Measurements from ENCODE around the gene ADAMTSL4. TPM values are rescaled to one million over a fixed set of nuclear protein-coding genes. Genes with fewer than 3 reads are reported as not detected.

Gene ADAMTSL4
- total and polyA plus RNA-seq, 4 donors, result 5.6 to 12.2 (median 11.5) TPM

- Histone ChIP-seq H3K27me3 (ENCODE audit: control insufficient read depth in 4 of 4, insufficient read depth in 4 of 4, low read length in 3 of 4) (no peaks in the 10 kb centered on the region), H3K9me3 (ENCODE audit: control insufficient read depth in 4 of 4, low read length in 3 of 4) (no peaks in the 10 kb centered on the region), H3K27ac (ENCODE audit: low read depth in 1 of 2, low read length in 2 of 2) (peak overlapping the region; percentile 93 to 100), H3K9ac (ENCODE audit: low read depth in 1 of 2, low read length in 2 of 2) (peak overlapping the region; percentile 82 to 92), H3K4me1 (ENCODE audit: control insufficient read depth in 4 of 4, insufficient read depth in 4 of 4, low read length in 3 of 4) (peaks cover 16 to 64% (median 49%) of the 10 kb centered on the region in 4 donors), H3K4me3 (ENCODE audit: low read depth in 1 of 3, low read length in 3 of 3) (peak overlapping the region; percentile 36 to 81 (median 67)), H3K36me3 (ENCODE audit: control insufficient read depth in 4 of 4, insufficient read depth in 3 of 4, low read depth in 1 of 4, low read length in 3 of 4) (no peaks in the 10 kb centered on the region)
- DNase-seq (ENCODE audit: low spot score), result peak; percentile 89
- WGBS, result under 1% methylated on average over 18 of the region's 18 CpGs
- TF ChIP-seq TAF1 (conservative IDR thresholded peaks at IDR 0.05) (no peak), SP1 (IDR thresholded peaks at IDR 0.05) (peak; percentile 88), ZBTB33 (IDR thresholded peaks at IDR 0.05) (no peak), HNF4A (conservative IDR thresholded peaks at IDR 0.05) (peak; percentile 39 to 45), GABPA (IDR thresholded peaks at IDR 0.05 in 1 of 2, conservative IDR thresholded peaks at IDR 0.05 in 1 of 2) (no peak), CTCF (IDR thresholded peaks at IDR 0.05; ENCODE audit: low read depth, low read length, missing input control) (no peak), FOXA1 (IDR thresholded peaks at IDR 0.05) (no peak), HNF4G (IDR thresholded peaks at IDR 0.05) (peak; percentile 32), RXRA (IDR thresholded peaks at IDR 0.05) (peak; percentile 50 to 65), MAX (IDR thresholded peaks at IDR 0.05) (no peak), REST (IDR thresholded peaks at IDR 0.05) (no peak), EGR1 (IDR thresholded peaks at IDR 0.05; ENCODE audit: low read depth in 2 of 2) (peak in 1 of 2 donors; percentile 4), JUND (IDR thresholded peaks at IDR 0.05) (peak; percentile 6 to 19)
These were observed 12.8 kb downstream of the ADAMTSL4 start for GRCh38 chr1:150561974-150562445.

Measured in liver (tissue), 9 donors.